ENCODE measurements around the gene KLC1. TPM values are rescaled to one million over a fixed set of nuclear protein-coding genes. Genes with fewer than 3 reads are reported as not detected.

Gene KLC1
- total RNA-seq, 2 donors from 2014 or later = 170 to 178 TPM

DNA sequence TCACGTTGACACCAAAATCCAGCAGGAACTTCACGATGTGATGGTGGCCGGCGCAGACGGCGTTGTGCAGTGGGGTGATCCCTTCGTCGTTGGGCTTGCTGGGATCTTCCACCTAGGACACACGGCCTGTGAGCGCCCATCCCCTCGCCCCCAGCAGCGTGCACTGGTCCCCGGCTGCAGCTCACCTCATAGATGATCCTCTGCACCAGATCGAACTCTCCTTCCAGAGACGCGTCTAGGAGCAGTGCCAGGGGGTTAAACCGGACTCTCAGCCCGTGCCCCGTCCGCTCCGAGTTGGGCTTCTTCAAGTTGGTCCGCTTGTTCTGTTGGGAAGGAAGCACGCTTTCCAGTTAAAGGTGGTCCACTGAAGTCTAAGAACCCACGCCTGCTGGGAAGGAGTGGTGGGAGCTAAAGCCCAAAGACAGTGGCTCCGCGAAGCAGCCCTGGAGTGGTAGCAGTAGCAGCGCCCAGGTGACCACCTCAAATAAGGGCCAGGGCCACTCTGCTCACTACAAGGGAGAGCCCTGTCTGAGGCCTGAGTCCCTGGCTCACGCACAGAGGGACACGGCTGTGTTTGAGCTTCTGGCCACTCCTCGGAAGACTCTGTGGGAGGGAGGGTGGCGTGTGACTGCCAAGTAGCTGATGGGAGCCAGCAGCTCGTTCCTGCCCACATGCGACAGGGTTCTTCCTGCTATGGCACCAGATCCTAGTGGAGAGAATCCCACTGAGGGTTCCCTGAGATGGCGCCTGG lies 109.9 kb downstream of the KLC1 start:
- Histone ChIP-seq H3K27me3 (ENCODE audit: control insufficient read depth, insufficient read depth, low read length, poor library complexity, severe bottlenecking) (no peaks in the 10 kb centered on the region), H3K4me3 (ENCODE audit: low read length) (no peak overlapping the region), H3K9me3 (ENCODE audit: control insufficient read depth, low read length) (no peaks in the 10 kb centered on the region), H3K36me3 (ENCODE audit: control insufficient read depth, insufficient read depth, low read length) (peaks cover 20% of the 10 kb centered on the region), H3K9ac (ENCODE audit: extremely low read depth, low read length, poor library complexity, severe bottlenecking) (no peak overlapping the region), H3K27ac (ENCODE audit: low read depth, low read length) (no peak overlapping the region), H3K4me1 (ENCODE audit: control insufficient read depth, insufficient read depth, low read length) (no peaks in the 10 kb centered on the region)
- TF ChIP-seq, protein P1, sequence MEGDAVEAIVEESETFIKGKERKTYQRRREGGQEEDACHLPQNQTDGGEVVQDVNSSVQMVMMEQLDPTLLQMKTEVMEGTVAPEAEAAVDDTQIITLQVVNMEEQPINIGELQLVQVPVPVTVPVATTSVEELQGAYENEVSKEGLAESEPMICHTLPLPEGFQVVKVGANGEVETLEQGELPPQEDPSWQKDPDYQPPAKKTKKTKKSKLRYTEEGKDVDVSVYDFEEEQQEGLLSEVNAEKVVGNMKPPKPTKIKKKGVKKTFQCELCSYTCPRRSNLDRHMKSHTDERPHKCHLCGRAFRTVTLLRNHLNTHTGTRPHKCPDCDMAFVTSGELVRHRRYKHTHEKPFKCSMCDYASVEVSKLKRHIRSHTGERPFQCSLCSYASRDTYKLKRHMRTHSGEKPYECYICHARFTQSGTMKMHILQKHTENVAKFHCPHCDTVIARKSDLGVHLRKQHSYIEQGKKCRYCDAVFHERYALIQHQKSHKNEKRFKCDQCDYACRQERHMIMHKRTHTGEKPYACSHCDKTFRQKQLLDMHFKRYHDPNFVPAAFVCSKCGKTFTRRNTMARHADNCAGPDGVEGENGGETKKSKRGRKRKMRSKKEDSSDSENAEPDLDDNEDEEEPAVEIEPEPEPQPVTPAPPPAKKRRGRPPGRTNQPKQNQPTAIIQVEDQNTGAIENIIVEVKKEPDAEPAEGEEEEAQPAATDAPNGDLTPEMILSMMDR (conservative IDR thresholded peaks at IDR 0.05) = no peak
- H3K27ac Mint-ChIP-seq = peak overlapping the region; percentile 27
- H3K9me3 Mint-ChIP-seq = no peaks in the 10 kb centered on the region
- no peak for DNase-seq
- no peaks in the 10 kb centered on the region for H3K27me3 Mint-ChIP-seq (ENCODE audit: insufficient read depth)
- 94 to 96% methylated on average over 26 to 34 of the region's 34 CpGs for WGBS, 2 experiments (ENCODE audit: insufficient coverage in 1 of 2, insufficient read length in 1 of 2)
- no peak overlapping the region for H3K4me3 Mint-ChIP-seq
- peaks cover 38% of the 10 kb centered on the region for H3K36me3 Mint-ChIP-seq (ENCODE audit: low read depth)
- H3K4me1 Mint-ChIP-seq = peaks cover 1% of the 10 kb centered on the region

DNA sequence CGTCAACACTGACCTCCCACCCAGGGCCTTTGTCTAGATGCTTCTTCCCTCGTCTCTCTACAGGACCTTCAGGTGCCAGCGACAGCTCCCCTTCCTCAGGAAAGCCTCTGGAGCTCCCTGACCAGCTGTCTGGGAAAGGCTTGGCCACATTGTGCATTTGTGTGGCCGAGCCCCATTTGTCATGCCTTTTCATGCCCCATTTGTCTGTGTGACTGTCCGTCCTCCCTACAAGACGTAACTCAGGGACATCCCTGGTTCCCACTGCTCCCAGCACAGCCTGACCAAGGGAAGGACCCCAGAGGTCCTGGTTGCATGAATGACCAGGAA lies 110.4 kb downstream of the KLC1 start:
- Mint-ChIP-seq H3K9me3 (no peaks in the 10 kb centered on the region), H3K4me3 (no peak overlapping the region)
- H3K9ac ChIP-seq (ENCODE audit: extremely low read depth, low read length, poor library complexity, severe bottlenecking) = no peak overlapping the region

DNA sequence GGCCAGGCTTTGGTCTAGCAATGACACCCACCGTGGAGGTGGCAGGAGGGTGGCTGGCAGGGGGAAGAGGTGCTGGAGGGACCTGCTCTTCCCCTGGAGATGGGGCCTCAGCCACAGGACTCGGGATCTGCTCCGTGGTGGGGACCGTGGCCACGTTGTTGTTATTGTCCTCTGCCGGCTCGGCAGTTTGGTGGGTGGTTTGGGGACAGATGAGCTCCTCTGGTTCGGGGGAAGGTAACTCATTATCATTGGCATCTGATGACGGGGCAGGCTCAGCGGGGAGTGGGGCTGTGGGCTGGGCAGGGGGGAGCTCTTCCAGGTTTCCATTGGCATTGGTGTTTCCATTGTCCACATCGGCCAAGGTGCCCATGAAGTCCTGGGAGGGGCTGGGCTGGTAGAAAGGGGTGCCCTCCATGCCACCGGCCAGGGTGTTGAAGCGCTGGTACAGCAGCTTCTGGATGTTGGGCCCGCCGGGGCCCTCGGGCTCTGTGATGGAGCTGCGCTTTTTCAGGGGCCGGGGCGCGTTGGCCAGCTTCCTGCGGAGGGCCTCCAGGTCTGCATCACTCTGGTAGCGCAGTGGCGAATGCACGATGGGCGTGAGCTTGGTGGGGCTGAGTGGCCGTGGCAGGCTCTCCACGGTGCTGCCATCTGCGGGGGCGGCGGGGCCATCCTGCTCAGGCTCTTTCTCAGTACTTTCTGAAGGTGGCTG lies 110.9 kb downstream of the KLC1 start:
- peaks cover 14% of the 10 kb centered on the region for H3K36me3 ChIP-seq (ENCODE audit: control insufficient read depth, insufficient read depth, low read length)

More for the DNA sequence above, 110.4 kb downstream of the KLC1 start:
- Histone ChIP-seq H3K4me3 (ENCODE audit: low read length) (no peak overlapping the region), H3K9me3 (ENCODE audit: control insufficient read depth, low read length) (no peaks in the 10 kb centered on the region), H3K4me1 (ENCODE audit: control insufficient read depth, insufficient read depth, low read length) (no peaks in the 10 kb centered on the region), H3K36me3 (ENCODE audit: control insufficient read depth, insufficient read depth, low read length) (peaks cover 15% of the 10 kb centered on the region), H3K27ac (ENCODE audit: low read depth, low read length) (no peak overlapping the region), H3K27me3 (ENCODE audit: control insufficient read depth, insufficient read depth, low read length, poor library complexity, severe bottlenecking) (no peaks in the 10 kb centered on the region)
- peak overlapping the region; percentile 27 for H3K27ac Mint-ChIP-seq
- peaks cover 1% of the 10 kb centered on the region for H3K4me1 Mint-ChIP-seq
- 95 to 96% methylated on average over 6 of the region's 6 CpGs for WGBS, 2 experiments (ENCODE audit: insufficient coverage in 1 of 2, insufficient read length in 1 of 2)
- no peak for DNase-seq
- TF ChIP-seq, protein P1 (conservative IDR thresholded peaks at IDR 0.05) = no peak
- H3K36me3 Mint-ChIP-seq (ENCODE audit: low read depth) = peaks cover 38% of the 10 kb centered on the region
- H3K27me3 Mint-ChIP-seq (ENCODE audit: insufficient read depth) = no peaks in the 10 kb centered on the region

More for the DNA sequence above, 110.9 kb downstream of the KLC1 start:
- peaks cover 6% of the 10 kb centered on the region for H3K4me1 Mint-ChIP-seq
- 92 to 96% methylated on average over 24 to 30 of the region's 30 CpGs for WGBS, 2 experiments (ENCODE audit: insufficient coverage in 1 of 2, insufficient read length in 1 of 2)
- H3K4me3 Mint-ChIP-seq = no peak overlapping the region
- no peaks in the 10 kb centered on the region for H3K9me3 ChIP-seq (ENCODE audit: control insufficient read depth, low read length)
- H3K4me3 ChIP-seq (ENCODE audit: low read length) = no peak overlapping the region
- no peaks in the 10 kb centered on the region for H3K9me3 Mint-ChIP-seq
- H3K27me3 Mint-ChIP-seq (ENCODE audit: insufficient read depth) = no peaks in the 10 kb centered on the region
- TF ChIP-seq, protein P1 (conservative IDR thresholded peaks at IDR 0.05) = no peak
- H3K27ac ChIP-seq (ENCODE audit: low read depth, low read length) = no peak overlapping the region
- peaks cover 38% of the 10 kb centered on the region for H3K36me3 Mint-ChIP-seq (ENCODE audit: low read depth)
- H3K9ac ChIP-seq (ENCODE audit: extremely low read depth, low read length, poor library complexity, severe bottlenecking) = no peak overlapping the region
- H3K27me3 ChIP-seq (ENCODE audit: control insufficient read depth, insufficient read depth, low read length, poor library complexity, severe bottlenecking) = no peaks in the 10 kb centered on the region
- DNase-seq = peak; percentile 50
- H3K27ac Mint-ChIP-seq = no peak overlapping the region
- no peaks in the 10 kb centered on the region for H3K4me1 ChIP-seq (ENCODE audit: control insufficient read depth, insufficient read depth, low read length)
